Erythroblast (primary cell): ENCODE results near the gene THOC6.

ENCODE experiments used
- GATA1 ChIP-seq: IDR thresholded peaks from 2 replicates; pipeline ENCODE4 v1.6.1; 2011; ENCODE audit warnings: low read depth, mild to moderate bottlenecking, control low read depth, low read length, moderate library complexity
- POLR2A ChIP-seq: IDR thresholded peaks from 2 replicates; pipeline ENCODE4 v1.6.1; 2011; ENCODE audit warnings: mild to moderate bottlenecking, low read length

- TF ChIP-seq POLR2A (no peak), GATA1 (no peak)
Observed at GRCh38 chr16:2991566-2992261, 32.1 kb upstream of the THOC6 start.
